ENCODE measurements around the gene CAMKK1. TPM values are rescaled to one million over a fixed set of nuclear protein-coding genes. Genes with fewer than 3 reads are reported as not detected.

The CAMKK1 gene
- total and polyA plus RNA-seq, 2 experiments from 2014 or later = 4.3 to 7.1 TPM

- H3K36me3 Mint-ChIP-seq (ENCODE audit: low read depth) = no peaks in the 10 kb centered on the region; the same call in 2 of the 3 replicates
- TF ChIP-seq CREB1 (CRISPR knock-in tag; IDR thresholded peaks at IDR 0.05; ENCODE audit: low read depth) (no peak), JUNB (IDR thresholded peaks at IDR 0.05; ENCODE audit: unreplicated experiment) (no peak)
- H3K4me1 Mint-ChIP-seq = peaks cover 47% of the 10 kb centered on the region
- DNase-seq (ENCODE audit: low spot score) (no peak), ATAC-seq (no peak)
- Histone ChIP-seq H3K4me3 (no peak overlapping the region), H2AFZ (no peak overlapping the region), H3K27me3 (ENCODE audit: insufficient read depth) (no peaks in the 10 kb centered on the region), H4K20me1 (replicated peaks; ENCODE audit: insufficient read depth) (no peaks in the 10 kb centered on the region; the same call in 1 of the 2 replicates), H3K9me2 (ENCODE audit: insufficient read depth) (no peaks in the 10 kb centered on the region), H3K4me1 (ENCODE audit: insufficient read depth) (peaks cover 28% of the 10 kb centered on the region), H3K79me2 (replicated peaks; ENCODE audit: insufficient read depth) (0 out of 2 replicates have a peak, but pooled peaks cover 4% of the 10 kb centered on the region), H3F3A (replicated peaks; ENCODE audit: low read depth) (peaks cover 17% of the 10 kb centered on the region; the same call in 1 of the 2 replicates), H3K4me2 (no peak overlapping the region), H3K36me3 (ENCODE audit: insufficient read depth) (no peaks in the 10 kb centered on the region), H3K27ac (ENCODE audit: low read depth) (no peak overlapping the region)
- H3K9me3 Mint-ChIP-seq = peaks cover 3% of the 10 kb centered on the region; the same call in 1 of the 3 replicates
- H3K27ac Mint-ChIP-seq = no peak overlapping the region
- peaks cover 22% of the 10 kb centered on the region for H3K27me3 Mint-ChIP-seq (ENCODE audit: insufficient read depth, low read depth, poor library complexity)
- H3K4me3 Mint-ChIP-seq = no peak overlapping the region
Measured at GRCh38 chr17:3889325-3890012, 3.4 kb downstream of the CAMKK1 start.

GRCh38 chr17:3888343-3889171, 4.3 kb downstream of the CAMKK1 start:
- H3K27me3 Mint-ChIP-seq (ENCODE audit: insufficient read depth, low read depth, poor library complexity) = peaks cover 18% of the 10 kb centered on the region
- peak overlapping the region; percentile 84; the same call in 1 of the 2 replicates for H3K27ac ChIP-seq (ENCODE audit: low read depth)
- H3K4me1 ChIP-seq (ENCODE audit: insufficient read depth) = peaks cover 23% of the 10 kb centered on the region
- ATAC-seq (peak; percentile 21), DNase-seq (ENCODE audit: low spot score) (peak; percentile 87)
- H2AFZ ChIP-seq = peak overlapping the region; percentile 87; the same call in 1 of the 2 replicates
- no peaks in the 10 kb centered on the region; the same call in 1 of the 2 replicates for H4K20me1 ChIP-seq (replicated peaks; ENCODE audit: insufficient read depth)
- H3K36me3 Mint-ChIP-seq (ENCODE audit: low read depth) = no peaks in the 10 kb centered on the region; the same call in 2 of the 3 replicates
- no peaks in the 10 kb centered on the region for H3K9me2 ChIP-seq (ENCODE audit: insufficient read depth)
- H3K27ac Mint-ChIP-seq = peak overlapping the region; percentile 80
- H3K4me1 Mint-ChIP-seq = peaks cover 38% of the 10 kb centered on the region
- no peaks in the 10 kb centered on the region for H3K27me3 ChIP-seq (ENCODE audit: insufficient read depth)
- H3F3A ChIP-seq (replicated peaks; ENCODE audit: low read depth) = peaks cover 11% of the 10 kb centered on the region; the same call in 1 of the 2 replicates
- TF ChIP-seq JUNB (IDR thresholded peaks at IDR 0.05; ENCODE audit: unreplicated experiment) (no peak), POLR2AphosphoS5 (IDR thresholded peaks at IDR 0.05; ENCODE audit: low read depth) (peak; percentile 34), CREB1 (CRISPR knock-in tag; IDR thresholded peaks at IDR 0.05; ENCODE audit: low read depth) (peak; percentile 76)
- no peak overlapping the region for H3K4me3 Mint-ChIP-seq
- H3K4me3 ChIP-seq = peak overlapping the region; percentile 23; the same call in 1 of the 2 replicates
- no peaks in the 10 kb centered on the region for H3K36me3 ChIP-seq (ENCODE audit: insufficient read depth)
- no peaks in the 10 kb centered on the region for H3K9me3 Mint-ChIP-seq
- peak overlapping the region; percentile 51; the same call in 1 of the 2 replicates for H3K4me2 ChIP-seq
- 0 out of 2 replicates have a peak, but pooled peaks cover 4% of the 10 kb centered on the region for H3K79me2 ChIP-seq (replicated peaks; ENCODE audit: insufficient read depth)

- Histone ChIP-seq H3K4me1 (ENCODE audit: insufficient read depth) (peaks cover 22% of the 10 kb centered on the region), H3K27me3 (ENCODE audit: insufficient read depth) (no peaks in the 10 kb centered on the region), H3K4me3 (no peak overlapping the region), H3K27ac (ENCODE audit: low read depth) (no peak overlapping the region; the same call in 1 of the 2 replicates), H3K9me2 (ENCODE audit: insufficient read depth) (no peaks in the 10 kb centered on the region), H3K36me3 (ENCODE audit: insufficient read depth) (no peaks in the 10 kb centered on the region), H2AFZ (no peak overlapping the region), H3K4me2 (peak overlapping the region; percentile 51; the same call in 1 of the 2 replicates), H3F3A (replicated peaks; ENCODE audit: low read depth) (peaks cover 11% of the 10 kb centered on the region; the same call in 1 of the 2 replicates), H3K79me2 (replicated peaks; ENCODE audit: insufficient read depth) (0 out of 2 replicates have a peak, but pooled peaks cover 4% of the 10 kb centered on the region), H4K20me1 (replicated peaks; ENCODE audit: insufficient read depth) (no peaks in the 10 kb centered on the region; the same call in 1 of the 2 replicates)
- DNase-seq (ENCODE audit: low spot score) = no peak
- peaks cover 36% of the 10 kb centered on the region for H3K4me1 Mint-ChIP-seq
- no peak for ATAC-seq
- H3K27me3 Mint-ChIP-seq (ENCODE audit: insufficient read depth, low read depth, poor library complexity) = peaks cover 15% of the 10 kb centered on the region
- H3K4me3 Mint-ChIP-seq = no peak overlapping the region
- H3K9me3 Mint-ChIP-seq = no peaks in the 10 kb centered on the region
- H3K27ac Mint-ChIP-seq = no peak overlapping the region
- H3K36me3 Mint-ChIP-seq (ENCODE audit: low read depth) = peaks cover 2% of the 10 kb centered on the region; the same call in 1 of the 3 replicates
- TF ChIP-seq JUNB (IDR thresholded peaks at IDR 0.05; ENCODE audit: unreplicated experiment) (no peak), NANOG (IDR thresholded peaks at IDR 0.05; ENCODE audit: borderline replicate concordance) (no peak), ETS1 (IDR thresholded peaks at IDR 0.05) (no peak), ZNF114 (CRISPR knock-in tag; IDR thresholded peaks at IDR 0.05) (no peak), CREB1 (CRISPR knock-in tag; IDR thresholded peaks at IDR 0.05; ENCODE audit: low read depth) (no peak), ZNF331 (CRISPR knock-in tag; IDR thresholded peaks at IDR 0.05; ENCODE audit: low read depth) (no peak)
Measured at GRCh38 chr17:3887804-3888203, 5.0 kb downstream of the CAMKK1 start.

Measured in GM23338 (cell line).